Measurements from ENCODE around the gene SH2D4B.

The SH2D4B gene

GRCh38 chr10:80642661-80643060 lies 105.0 kb downstream of the SH2D4B start:
- TF ChIP-seq POLR2AphosphoS5 (IDR thresholded peaks at IDR 0.05; ENCODE audit: low read depth, low read length) (no peak), POLR2A (IDR thresholded peaks at IDR 0.05; ENCODE audit: low read depth, low read length) (no peak), TAF1 (IDR thresholded peaks at IDR 0.05; ENCODE audit: borderline replicate concordance, low read depth, low read length) (no peak)
- FAIRE-seq (no peak), DNase-seq (ENCODE audit: insufficient read length) (no peak)

- DNase-seq (ENCODE audit: insufficient read length): no peak
- no peak for TF ChIP-seq TAF1 (IDR thresholded peaks at IDR 0.05; ENCODE audit: borderline replicate concordance, low read depth, low read length)
- TF ChIP-seq POLR2AphosphoS5 (IDR thresholded peaks at IDR 0.05; ENCODE audit: low read depth, low read length): no peak
- TF ChIP-seq POLR2A (IDR thresholded peaks at IDR 0.05; ENCODE audit: low read depth, low read length): no peak
- no peak for FAIRE-seq
Measured at GRCh38 chr10:80646366-80646765, 108.7 kb downstream of the SH2D4B start.

- DNase-seq (ENCODE audit: insufficient read length): no peak
- TF ChIP-seq TAF1 (IDR thresholded peaks at IDR 0.05; ENCODE audit: borderline replicate concordance, low read depth, low read length) (no peak), POLR2A (IDR thresholded peaks at IDR 0.05; ENCODE audit: low read depth, low read length) (no peak), POLR2AphosphoS5 (IDR thresholded peaks at IDR 0.05; ENCODE audit: low read depth, low read length) (no peak)
- FAIRE-seq: no peak
Measured at GRCh38 chr10:80647173-80647833, 109.6 kb downstream of the SH2D4B start.

GRCh38 chr10:80648106-80648505 lies 110.4 kb downstream of the SH2D4B start:
- no peak for DNase-seq (ENCODE audit: insufficient read length)
- FAIRE-seq: no peak
- TF ChIP-seq POLR2A (IDR thresholded peaks at IDR 0.05; ENCODE audit: low read depth, low read length) (no peak), TAF1 (IDR thresholded peaks at IDR 0.05; ENCODE audit: borderline replicate concordance, low read depth, low read length) (no peak), POLR2AphosphoS5 (IDR thresholded peaks at IDR 0.05; ENCODE audit: low read depth, low read length) (no peak)

- DNase-seq (ENCODE audit: insufficient read length): no peak
- TF ChIP-seq TAF1 (IDR thresholded peaks at IDR 0.05; ENCODE audit: borderline replicate concordance, low read depth, low read length) (no peak), POLR2A (IDR thresholded peaks at IDR 0.05; ENCODE audit: low read depth, low read length) (no peak), POLR2AphosphoS5 (IDR thresholded peaks at IDR 0.05; ENCODE audit: low read depth, low read length) (no peak)
- no peak for FAIRE-seq
Measured at GRCh38 chr10:80649183-80649582, 111.5 kb downstream of the SH2D4B start.

- DNase-seq (ENCODE audit: insufficient read length): no peak
- no peak for TF ChIP-seq POLR2AphosphoS5 (IDR thresholded peaks at IDR 0.05; ENCODE audit: low read depth, low read length)
- FAIRE-seq: no peak
Measured at GRCh38 chr10:80655898-80656297, 118.2 kb downstream of the SH2D4B start.

GRCh38 chr10:80658068-80658467 lies 120.4 kb downstream of the SH2D4B start:
- DNase-seq (ENCODE audit: insufficient read length) (no peak), FAIRE-seq (no peak)
- TF ChIP-seq TAF1 (IDR thresholded peaks at IDR 0.05; ENCODE audit: borderline replicate concordance, low read depth, low read length) (no peak), POLR2A (IDR thresholded peaks at IDR 0.05; ENCODE audit: low read depth, low read length) (no peak), POLR2AphosphoS5 (IDR thresholded peaks at IDR 0.05; ENCODE audit: low read depth, low read length) (no peak)

- FAIRE-seq (no peak), DNase-seq (ENCODE audit: insufficient read length) (no peak)
- no peak for TF ChIP-seq POLR2A (IDR thresholded peaks at IDR 0.05; ENCODE audit: low read depth, low read length)
- no peak for TF ChIP-seq TAF1 (IDR thresholded peaks at IDR 0.05; ENCODE audit: borderline replicate concordance, low read depth, low read length)
- no peak for TF ChIP-seq POLR2AphosphoS5 (IDR thresholded peaks at IDR 0.05; ENCODE audit: low read depth, low read length)
Measured at GRCh38 chr10:80659289-80659688, 121.6 kb downstream of the SH2D4B start.

- FAIRE-seq (no peak), DNase-seq (ENCODE audit: insufficient read length) (no peak)
- TF ChIP-seq TAF1 (IDR thresholded peaks at IDR 0.05; ENCODE audit: borderline replicate concordance, low read depth, low read length): no peak
- no peak for TF ChIP-seq POLR2A (IDR thresholded peaks at IDR 0.05; ENCODE audit: low read depth, low read length)
- TF ChIP-seq POLR2AphosphoS5 (IDR thresholded peaks at IDR 0.05; ENCODE audit: low read depth, low read length): no peak
Measured at GRCh38 chr10:80660266-80660665, 122.6 kb downstream of the SH2D4B start.

GRCh38 chr10:80660736-80661135 lies 123.0 kb downstream of the SH2D4B start:
- TF ChIP-seq POLR2A (IDR thresholded peaks at IDR 0.05; ENCODE audit: low read depth, low read length) (no peak), POLR2AphosphoS5 (IDR thresholded peaks at IDR 0.05; ENCODE audit: low read depth, low read length) (no peak), TAF1 (IDR thresholded peaks at IDR 0.05; ENCODE audit: borderline replicate concordance, low read depth, low read length) (no peak)
- FAIRE-seq (no peak), DNase-seq (ENCODE audit: insufficient read length) (no peak)

GRCh38 chr10:80661526-80661925 lies 123.8 kb downstream of the SH2D4B start:
- TF ChIP-seq POLR2A (IDR thresholded peaks at IDR 0.05; ENCODE audit: low read depth, low read length) (no peak), POLR2AphosphoS5 (IDR thresholded peaks at IDR 0.05; ENCODE audit: low read depth, low read length) (no peak), TAF1 (IDR thresholded peaks at IDR 0.05; ENCODE audit: borderline replicate concordance, low read depth, low read length) (no peak)
- no peak for FAIRE-seq
- no peak for DNase-seq (ENCODE audit: insufficient read length)

GRCh38 chr10:80662429-80663261 lies 124.9 kb downstream of the SH2D4B start:
- FAIRE-seq (peak; percentile 86), DNase-seq (ENCODE audit: insufficient read length) (peak; percentile 32)
- TF ChIP-seq POLR2AphosphoS5 (IDR thresholded peaks at IDR 0.05; ENCODE audit: low read depth, low read length) (no peak), TAF1 (IDR thresholded peaks at IDR 0.05; ENCODE audit: borderline replicate concordance, low read depth, low read length) (no peak), POLR2A (IDR thresholded peaks at IDR 0.05; ENCODE audit: low read depth, low read length) (no peak)
